Renal cortex interstitium (tissue), 11 donors: Measurements from ENCODE around the gene RFX6. TPM values are rescaled to one million over a fixed set of nuclear protein-coding genes. Genes with fewer than 3 reads are reported as not detected.

Experiments used
- DNase-seq, 11 donors: peaks; one replicate each; pipeline ENCODE4 v3.0.0-alpha.2; 2013; ENCODE audit warnings: low read depth in 9 of 11, low spot score in 4 of 11; ENCODE audit errors: extremely low read depth in 1 of 11
- polyA plus RNA-seq, 3 donors: library from polyadenylated mRNA; unstranded; fragments of 120-200 nt; gene quantifications; one replicate each; pipeline ENCODE4 v1.2.1, GENCODE V29; 2013; ENCODE audit not compliant: insufficient read length in 3 of 3

The RFX6 gene
- polyA plus RNA-seq, 3 donors, result 0.05 to 0.08 TPM; not detected in 1

- peak in 3 of 11 donors; percentile 4 to 18 (median 15) for DNase-seq
Observed at GRCh38 chr6:116954938-116955337, 77.9 kb downstream of the RFX6 start.

- no peak for DNase-seq
Observed at GRCh38 chr6:116955773-116956172, 78.7 kb downstream of the RFX6 start.

- DNase-seq, result no peak
Observed at GRCh38 chr6:116963972-116964371, 86.9 kb downstream of the RFX6 start.

- no peak for DNase-seq
Observed at GRCh38 chr6:116966675-116967576, 89.9 kb downstream of the RFX6 start.

GRCh38 chr6:116969211-116969863 is 92.3 kb downstream of the RFX6 start:
- DNase-seq, result peak in 10 of 11 donors; percentile 15 to 46 (median 32)

GRCh38 chr6:116971959-116972358 is 94.9 kb downstream of the RFX6 start:
- DNase-seq, result peak in 10 of 11 donors; percentile 2 to 56 (median 12)

DNA sequence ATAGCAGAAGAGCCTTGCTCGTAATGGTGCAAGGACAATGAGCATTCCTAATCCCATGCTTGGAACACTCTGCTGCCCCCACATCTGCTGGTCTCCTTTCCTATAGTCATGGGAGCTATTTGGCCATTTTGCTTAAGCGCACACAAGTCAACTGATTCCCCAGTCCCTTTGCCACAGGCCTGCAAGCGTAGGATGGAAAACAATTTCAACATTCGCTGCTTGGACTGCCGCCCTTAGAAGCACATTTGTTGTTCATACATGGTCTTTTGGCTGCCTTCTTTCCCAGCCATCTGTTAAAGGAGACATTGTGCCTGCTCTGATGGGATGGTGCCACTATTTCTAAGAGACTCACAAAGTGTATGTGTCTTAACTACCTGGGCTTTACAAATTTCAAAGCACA is 96.9 kb downstream of the RFX6 start:
- no peak for DNase-seq

GRCh38 chr6:116974526-116975316 is 97.7 kb downstream of the RFX6 start:
- DNase-seq, result no peak

DNA sequence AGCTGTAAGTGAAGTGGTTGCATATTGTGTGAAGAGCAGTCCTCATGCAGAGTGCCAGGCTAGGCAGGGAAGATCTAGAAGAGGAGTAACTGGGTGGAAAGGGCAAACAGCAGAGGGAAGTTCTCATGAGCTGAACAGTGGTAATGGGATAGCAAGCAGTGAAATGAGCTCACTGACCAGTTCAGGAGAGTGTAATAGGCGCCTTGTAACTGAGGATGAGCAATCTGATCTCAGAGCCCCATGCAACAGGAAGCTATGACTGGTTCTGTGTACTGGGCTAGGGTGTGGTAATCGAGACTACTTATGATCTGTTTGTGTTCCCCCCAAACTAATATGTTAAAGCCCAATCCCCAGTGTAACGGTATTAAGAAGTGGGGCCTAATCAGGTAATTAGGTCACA is 98.6 kb downstream of the RFX6 start:
- no peak for DNase-seq

- DNase-seq, result no peak
Observed at GRCh38 chr6:116979560-116979959, 102.5 kb downstream of the RFX6 start.

Other genes with a start within 250 kb of the RFX6 start
- 10 to 100 TPM; 12.7 to 14.9 (median 14.5) TPM for gene ZUP1, start 208.5 kb upstream of the RFX6 start, polyA plus RNA-seq
- gene KPNA5, start 196.0 kb upstream of the RFX6 start, polyA plus RNA-seq, result 10 to 100 TPM; 16.1 to 20.6 (median 19.1) TPM
- 1 to 10 TPM; 4.9 to 8.2 (median 6.1) TPM for gene FAM162B, start 111.5 kb upstream of the RFX6 start, polyA plus RNA-seq
- gene GPRC6A, start 48.2 kb upstream of the RFX6 start, polyA plus RNA-seq, result under 1 TPM; 0.11 to 0.38 (median 0.17) TPM